H1 (cell line): Measurements from ENCODE around the gene MTMR8. TPM values are rescaled to one million over a fixed set of nuclear protein-coding genes. Genes with fewer than 3 reads are reported as not detected.

Experiments
- SAP30 ChIP-seq: fragments of 300-600 bp; sonication (generic); IDR thresholded peaks from 2 replicates; pipeline ENCODE4 v1.7.1; 2012; ENCODE audit warnings: low read length, moderate library complexity, mild to moderate bottlenecking, inconsistent platforms; ENCODE audit not compliant: insufficient read depth, insufficient replicate concordance
- polyA plus RNA-seq, 7 experiments: library from polyadenylated mRNA; depleted of rRNA in 3 of 7; stranded (reverse) in 5 of 7; unstranded in 2 of 7; fragments of >200 nt in 5 of 7; fragments of 200-250 nt in 2 of 7; gene quantifications; 1 replicate in 5 of 7; 2 replicates in 1 of 7; 4 replicates in 1 of 7; pipeline versions ENCODE4 v1.2.1 to v1.2.3, GENCODE V29; 2011 to 2013; ENCODE audit warnings: missing spikeins in 2 of 7, mixed read lengths in 2 of 7
- total RNA-seq: library from RNA; stranded (reverse); fragmentation: NEBNext Ultra II Directional; extraction: Animal tissue kit (Norgen Biotek cat#: 25700); gene quantifications from 2 replicates; pipeline ENCODE4 v1.2.1, GENCODE V29; 2021

MTMR8 gene
- total and polyA plus RNA-seq, 2 of the 8 experiments (the other 6 are each of a cell fraction or from before 2014, with no cell fraction given), result 1.3 to 6.3 TPM

DNA sequence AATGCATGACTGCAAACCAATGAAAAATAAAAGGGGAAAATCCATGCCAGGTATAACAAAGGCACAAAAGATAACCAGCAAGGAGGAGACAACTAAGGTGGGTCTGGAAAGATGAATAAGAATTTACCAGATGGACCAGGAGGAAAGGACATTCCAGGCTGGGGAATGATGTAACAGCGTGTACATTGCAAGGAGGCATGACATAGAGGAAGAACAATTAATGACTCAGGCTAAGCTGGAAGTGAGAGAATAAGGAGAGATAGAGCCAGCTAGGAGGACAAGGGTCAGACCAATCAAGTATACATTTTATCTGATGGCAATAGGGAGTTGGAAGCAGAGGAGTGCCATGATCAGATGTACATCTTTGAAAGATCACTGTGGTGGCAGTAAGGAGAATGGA is 57.0 kb downstream of the MTMR8 start (continued):
- TF ChIP-seq SAP30, result no peak
